ENCODE data around the gene GRID2.

DNA sequence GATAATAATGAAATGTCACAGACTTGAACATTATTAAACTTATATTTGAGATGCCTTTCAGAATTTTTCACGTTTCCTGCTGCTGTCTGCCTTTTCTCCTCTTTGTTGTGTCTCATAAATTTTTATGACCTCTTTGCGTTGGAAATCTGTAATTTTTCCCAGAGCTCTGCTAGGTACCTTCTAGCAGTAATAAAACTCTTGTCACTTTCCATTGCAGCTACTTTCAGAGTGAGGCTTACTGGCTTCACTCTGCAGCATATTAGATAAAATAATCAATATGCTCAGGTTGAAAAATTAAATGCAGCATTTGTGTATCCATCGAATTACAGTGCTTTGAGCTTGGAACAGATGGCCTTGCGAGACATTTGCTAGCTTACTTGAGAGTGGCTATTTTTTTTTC lies 689.0 kb downstream of the GRID2 start:
- no peak for TF ChIP-seq CTCF (IDR thresholded peaks at IDR 0.05)
- no peak for TF ChIP-seq ZFX (IDR thresholded peaks at IDR 0.05; ENCODE audit: borderline replicate concordance)
